GM19239 (cell line): Measurements from ENCODE around the gene C3.
"Not testable (repeated sequence)": the region's sequence is repeated elsewhere in the genome, so short reads cannot be mapped to it uniquely, and the experiment has no call there.

Experiments used
- DNase-seq: peaks from one replicate; pipeline ENCODE4 v3.0.0; 2011; ENCODE audit warnings: low spot score; ENCODE audit not compliant: insufficient read length
- FAIRE-seq: peaks from 2 replicates; lab custom pipeline; 2011; peaks lifted over from hg19 to GRCh38; lab: Jason Lieb, UNC

Gene C3

GRCh38 chr19:6716610-6716970, 3.9 kb downstream of the C3 start:
- FAIRE-seq (no peak), DNase-seq (no peak)

- DNase-seq (no peak), FAIRE-seq (no peak)
Measured at GRCh38 chr19:6714749-6715555, 5.5 kb downstream of the C3 start.

- no peak for FAIRE-seq
Measured at GRCh38 chr19:6713773-6714692, 6.4 kb downstream of the C3 start.

GRCh38 chr19:6712692-6713670, 7.5 kb downstream of the C3 start:
- FAIRE-seq, result no peak
- no peak for DNase-seq

More at GRCh38 chr19:6713773-6714692, 6.4 kb downstream of the C3 start:
- DNase-seq, result no peak

GRCh38 chr19:6712231-6712630, 8.2 kb downstream of the C3 start:
- FAIRE-seq (no peak), DNase-seq (no peak)

GRCh38 chr19:6711605-6712004, 8.8 kb downstream of the C3 start:
- DNase-seq (no peak), FAIRE-seq (no peak)

- DNase-seq (no peak), FAIRE-seq (no peak)
Measured at GRCh38 chr19:6711078-6711361, 9.4 kb downstream of the C3 start.

GRCh38 chr19:6710273-6711077, 10.0 kb downstream of the C3 start:
- no peak for DNase-seq
- FAIRE-seq, result no peak

GRCh38 chr19:6709549-6709948, 10.9 kb downstream of the C3 start:
- no peak for FAIRE-seq
- no peak for DNase-seq

- not testable (repeated sequence) for DNase-seq
Measured at GRCh38 chr19:6708913-6709312, 11.5 kb downstream of the C3 start.

GRCh38 chr19:6708346-6708745, 12.1 kb downstream of the C3 start:
- FAIRE-seq, result no peak
- no peak for DNase-seq

More at GRCh38 chr19:6708913-6709312, 11.5 kb downstream of the C3 start:
- not testable (repeated sequence) for FAIRE-seq

GRCh38 chr19:6707658-6708018, 12.8 kb downstream of the C3 start:
- DNase-seq (no peak), FAIRE-seq (no peak)

- DNase-seq (no peak), FAIRE-seq (no peak)
Measured at GRCh38 chr19:6707011-6707657, 13.3 kb downstream of the C3 start.

- FAIRE-seq (no peak), DNase-seq (no peak)
Measured at GRCh38 chr19:6706633-6706958, 13.9 kb downstream of the C3 start.

- FAIRE-seq (no peak), DNase-seq (no peak)
Measured at GRCh38 chr19:6705931-6706632, 14.4 kb downstream of the C3 start.

- no peak for FAIRE-seq
- DNase-seq, result no peak
Measured at GRCh38 chr19:6700586-6701316, 19.7 kb downstream of the C3 start.

GRCh38 chr19:6699935-6700334, 20.5 kb downstream of the C3 start:
- FAIRE-seq (no peak), DNase-seq (no peak)

- FAIRE-seq (no peak), DNase-seq (no peak)
Measured at GRCh38 chr19:6697291-6697690, 23.2 kb downstream of the C3 start.
